ENCODE data around the gene ZKSCAN5.

The ZKSCAN5 gene

GRCh38 chr7:99504603-99505323 lies at the start of gene ZKSCAN5:
Gene ZKSCAN5, plus strand, starts transcription at chr7:99504662. Its CDS starts 1,383 bp downstream, at chr7:99506045.
- TF ChIP-seq CTCF (IDR thresholded peaks at IDR 0.05): no peak

- TF ChIP-seq CTCF (IDR thresholded peaks at IDR 0.05): no peak
These were observed 48.6 kb upstream of the ZKSCAN5 start for GRCh38 chr7:99455874-99456273.

- no peak for TF ChIP-seq CTCF (IDR thresholded peaks at IDR 0.05)
These were observed 48.2 kb upstream of the ZKSCAN5 start for GRCh38 chr7:99456288-99456687.

GRCh38 chr7:99457050-99457649 lies 47.3 kb upstream of the ZKSCAN5 start:
- TF ChIP-seq CTCF (IDR thresholded peaks at IDR 0.05): no peak

GRCh38 chr7:99457650-99458493 lies 46.6 kb upstream of the ZKSCAN5 start:
- TF ChIP-seq CTCF (IDR thresholded peaks at IDR 0.05): no peak

- TF ChIP-seq CTCF (IDR thresholded peaks at IDR 0.05): peak; percentile 21; the same call in 1 of the 2 replicates
These were observed 45.4 kb upstream of the ZKSCAN5 start for GRCh38 chr7:99459087-99459486.

- TF ChIP-seq CTCF (IDR thresholded peaks at IDR 0.05): no peak
These were observed 43.8 kb upstream of the ZKSCAN5 start for GRCh38 chr7:99460651-99461050.

All from LNCAP (cell line).